H1 (cell line): ENCODE results near the gene NCF4. TPM values are rescaled to one million over a fixed set of nuclear protein-coding genes. Genes with fewer than 3 reads are reported as not detected.

Experiments used
- CTCF ChIA-PET: fragments of 300-600 bp; sonication (Branson Sonifier 250); formaldehyde crosslinking; loops from one replicate; lab custom pipeline; 2021; ENCODE audit not compliant: partially characterized antibody; lab: Charles Lee
- POLR2A ChIA-PET: fragments of 300-600 bp; sonication (Branson Sonifier 250); formaldehyde crosslinking; loops from one replicate; lab custom pipeline; 2021; ENCODE audit warnings: inconsistent platforms; ENCODE audit not compliant: partially characterized antibody; lab: Charles Lee
- DNase-seq, 2 experiments: peaks; one replicate each; pipeline versions ENCODE4 v3.0.0 to v3.0.0-alpha.2; 2010 to 2022; ENCODE audit warnings: low spot score in 2 of 2, low read depth in 1 of 2, mixed read lengths in 1 of 2
- FAIRE-seq: peaks from 2 replicates; lab custom pipeline; 2011; peaks lifted over from hg19 to GRCh38; lab: Jason Lieb, UNC
- H2AFZ ChIP-seq: 2 replicates; pipeline ENCODE4 v1.8.1; 2012; ENCODE audit warnings: low read length, inconsistent platforms
- H2AK5ac ChIP-seq: 2 replicates; pipeline ENCODE4 v1.6.1; 2013; ENCODE audit warnings: low read depth, low read length
- H2BK120ac ChIP-seq: replicated peaks from 2 replicates; pipeline ENCODE3; 2013; ENCODE audit warnings: low read depth, low read length, inconsistent platforms
- H2BK12ac ChIP-seq: 2 replicates; pipeline ENCODE4 v1.6.1; 2013; ENCODE audit warnings: low read depth, low read length
- H2BK15ac ChIP-seq: 2 replicates; pipeline ENCODE4 v1.6.1; 2013; ENCODE audit warnings: low read length
- H2BK20ac ChIP-seq: 2 replicates; pipeline ENCODE4 v1.6.1; 2013; ENCODE audit warnings: low read length
- H2BK5ac ChIP-seq: 2 replicates; pipeline ENCODE4 v1.6.1; 2013; ENCODE audit warnings: low read depth, low read length
- H3K14ac ChIP-seq: 2 replicates; pipeline ENCODE4 v1.6.1; 2013; ENCODE audit warnings: inconsistent platforms; ENCODE audit not compliant: insufficient read length
- H3K18ac ChIP-seq: 2 replicates; pipeline ENCODE4 v1.6.1; 2013; ENCODE audit warnings: low read length; ENCODE audit errors: extremely low read depth
- H3K23ac ChIP-seq: 2 replicates; pipeline ENCODE4 v1.6.1; 2013; ENCODE audit warnings: inconsistent platforms; ENCODE audit not compliant: insufficient read length
- H3K23me2 ChIP-seq: 2 replicates; pipeline ENCODE4 v1.6.1; 2013; ENCODE audit warnings: low read depth, low read length
- H3K27ac ChIP-seq: 2 replicates; pipeline ENCODE4 v1.6.1; 2011; ENCODE audit warnings: low read depth, low read length, inconsistent platforms
- H3K27me3 ChIP-seq, 4 experiments: replicated peaks in 1 of 4; 1 replicate in 1 of 4; 2 replicates in 3 of 4; pipeline versions ENCODE4 v1.6.1 to v1.8.1; 2011 to 2013; ENCODE audit warnings: low read length in 3 of 4, mild to moderate bottlenecking in 3 of 4, inconsistent platforms in 2 of 4, mixed read lengths in 2 of 4, moderate library complexity in 1 of 4; ENCODE audit not compliant: control insufficient read depth in 3 of 4, insufficient read depth in 3 of 4; ENCODE audit errors: extremely low read depth in 1 of 4
- H3K36me3 ChIP-seq, 4 experiments: 2 replicates each; pipeline versions ENCODE4 v1.6.1 to v1.8.1; 2011 to 2013; ENCODE audit warnings: mild to moderate bottlenecking in 4 of 4, low read length in 3 of 4, moderate library complexity in 2 of 4, control low read depth in 1 of 4, inconsistent platforms in 1 of 4; ENCODE audit not compliant: insufficient read depth in 4 of 4, control insufficient read depth in 2 of 4
- H3K4ac ChIP-seq: replicated peaks from 2 replicates; pipeline ENCODE3; 2013; ENCODE audit warnings: low read length, low read depth, mixed read lengths, inconsistent platforms; ENCODE audit not compliant: insufficient read length
- H3K4me1 ChIP-seq, 4 experiments: replicated peaks in 1 of 4; 1 replicate in 1 of 4; 2 replicates in 3 of 4; pipeline versions ENCODE4 v1.6.1 to v1.8.1; 2011 to 2013; ENCODE audit warnings: low read length in 3 of 4, inconsistent platforms in 2 of 4, mixed read lengths in 1 of 4; ENCODE audit not compliant: insufficient read depth in 4 of 4, control insufficient read depth in 3 of 4
- H3K4me2 ChIP-seq, 2 experiments: 2 replicates each; pipeline versions ENCODE4 v1.6.1 to v1.8.1; 2011 to 2013; ENCODE audit warnings: low read depth in 2 of 2, low read length in 2 of 2, control low read depth in 1 of 2, inconsistent platforms in 1 of 2, mild to moderate bottlenecking in 1 of 2; ENCODE audit not compliant: insufficient read depth in 1 of 2
- H3K4me3 ChIP-seq, 4 experiments: fragments of 200-600, 300-600 bp in 1 of 4; sonication (generic), shearing (Covaris generic), sonication (Bioruptor Twin) in 1 of 4; 2 replicates each; pipeline versions ENCODE4 v1.5.1 to v1.8.1; 2011 to 2016; ENCODE audit warnings: low read length in 4 of 4, low read depth in 3 of 4, control low read depth in 2 of 4, inconsistent platforms in 2 of 4, mild to moderate bottlenecking in 2 of 4, mixed read lengths in 1 of 4, moderate library complexity in 1 of 4; ENCODE audit not compliant: insufficient read depth in 2 of 4; ENCODE audit errors: extremely low read depth in 1 of 4
- H3K56ac ChIP-seq: replicated peaks from 2 replicates; pipeline ENCODE3; 2013; ENCODE audit warnings: low read depth, mild to moderate bottlenecking, mixed read lengths, low read length, inconsistent platforms; ENCODE audit not compliant: insufficient read length
- H3K79me1 ChIP-seq: 2 replicates; pipeline ENCODE4 v1.6.1; 2013; ENCODE audit warnings: low read depth, low read length, control low read depth
- H3K79me2 ChIP-seq, 2 experiments: 2 replicates each; pipeline versions ENCODE4 v1.6.1 to v1.8.1; 2012 to 2013; ENCODE audit warnings: low read length in 2 of 2, mild to moderate bottlenecking in 2 of 2, inconsistent platforms in 1 of 2; ENCODE audit not compliant: insufficient read depth in 2 of 2, control insufficient read depth in 1 of 2
- H3K9ac ChIP-seq, 4 experiments: replicated peaks in 1 of 4; 1 replicate in 1 of 4; 2 replicates in 3 of 4; pipeline versions ENCODE4 v1.6.1 to v1.8.1; 2011 to 2013; ENCODE audit warnings: low read depth in 3 of 4, low read length in 3 of 4, control low read depth in 2 of 4, mild to moderate bottlenecking in 2 of 4, moderate library complexity in 2 of 4, inconsistent platforms in 1 of 4; ENCODE audit errors: extremely low read depth in 1 of 4
- H3K9me3 ChIP-seq, 2 experiments: 2 replicates each; pipeline versions ENCODE4 v1.6.1 to v1.8.1; 2012 to 2013; ENCODE audit warnings: mild to moderate bottlenecking in 2 of 2, moderate library complexity in 2 of 2, control low read depth in 1 of 2, inconsistent platforms in 1 of 2, low read depth in 1 of 2, low read length in 1 of 2, mixed read lengths in 1 of 2; ENCODE audit not compliant: insufficient read depth in 2 of 2
- H4K20me1 ChIP-seq, 2 experiments: replicated peaks in 1 of 2; 2 replicates each; pipeline versions ENCODE3 to v1.8.1; 2011 to 2013; ENCODE audit warnings: inconsistent platforms in 2 of 2, low read length in 2 of 2, mild to moderate bottlenecking in 1 of 2; ENCODE audit not compliant: insufficient read depth in 2 of 2, control insufficient read depth in 1 of 2
- H4K5ac ChIP-seq: 2 replicates; pipeline ENCODE4 v1.6.1; 2013; ENCODE audit warnings: low read length, low read depth, mixed read lengths, inconsistent platforms; ENCODE audit not compliant: insufficient read length
- H4K8ac ChIP-seq: 2 replicates; pipeline ENCODE4 v1.8.0; 2013; ENCODE audit warnings: mild to moderate bottlenecking, moderate library complexity, low read length, inconsistent platforms; ENCODE audit not compliant: insufficient read depth; ENCODE audit errors: extremely low read depth
- H4K91ac ChIP-seq: replicated peaks from 2 replicates; pipeline ENCODE3; 2013; ENCODE audit warnings: low read length, mixed read lengths, inconsistent platforms; ENCODE audit not compliant: insufficient read length
- CHD1 ChIP-seq: IDR thresholded peaks from 2 replicates; pipeline ENCODE4 v1.6.1; 2012; ENCODE audit warnings: low read depth, low read length, improper control_type of control experiment
- EP300 ChIP-seq, 2 experiments: IDR thresholded peaks; 1 replicate in 1 of 2; 2 replicates in 1 of 2; pipeline ENCODE4 v1.6.1; 2011 to 2012; ENCODE audit warnings: low read depth in 2 of 2, low read length in 2 of 2, mild to moderate bottlenecking in 2 of 2, borderline replicate concordance in 1 of 2, inconsistent platforms in 1 of 2, moderate library complexity in 1 of 2
- JUN ChIP-seq: IDR thresholded peaks from 2 replicates; pipeline ENCODE4 v1.6.1; 2011; ENCODE audit warnings: low read depth, mild to moderate bottlenecking, improper control_type of control experiment, low read length
- JUND ChIP-seq: IDR thresholded peaks from 2 replicates; pipeline ENCODE4 v1.6.1; 2011; ENCODE audit warnings: mild to moderate bottlenecking, improper control_type of control experiment, low read length
- RNF2 ChIP-seq: fragments of 200-900, 300-1000 bp; sonication (generic); IDR thresholded peaks from 2 replicates; pipeline ENCODE4 v1.7.1; 2016; ENCODE audit warnings: borderline replicate concordance, low read depth, mild to moderate bottlenecking, antibody characterized with exemption, low read length; ENCODE audit not compliant: poor library complexity, severe bottlenecking; ENCODE audit errors: missing control alignments
- WGBS, 2 experiments: shearing (Covaris generic) in 1 of 2; methylation state at CpG; one replicate each; pipeline versions ENCODE4 v1.1.6 to v1.1.7; 2013 to 2015; ENCODE audit warnings: low lambda C conversion rate in 2 of 2, mixed read lengths in 2 of 2, inconsistent platforms in 1 of 2, low coverage in 1 of 2, missing lambda C conversion rate in 1 of 2; ENCODE audit not compliant: insufficient replicate concordance in 2 of 2, insufficient coverage in 1 of 2, insufficient read length in 1 of 2; ENCODE audit errors: extremely low coverage in 1 of 2, missing lambda C conversion rate in 1 of 2; 5-methylcytosine and 5-hydroxymethylcytosine counted together
- polyA plus RNA-seq, 7 experiments: library from polyadenylated mRNA; depleted of rRNA in 3 of 7; stranded (reverse) in 5 of 7; unstranded in 2 of 7; fragments of >200 nt in 5 of 7; fragments of 200-250 nt in 2 of 7; gene quantifications; 1 replicate in 5 of 7; 2 replicates in 1 of 7; 4 replicates in 1 of 7; pipeline versions ENCODE4 v1.2.1 to v1.2.3, GENCODE V29; 2011 to 2013; ENCODE audit warnings: missing spikeins in 2 of 7, mixed read lengths in 2 of 7
- total RNA-seq: library from RNA; stranded (reverse); fragmentation: NEBNext Ultra II Directional; extraction: Animal tissue kit (Norgen Biotek cat#: 25700); gene quantifications from 2 replicates; pipeline ENCODE4 v1.2.1, GENCODE V29; 2021
- TF ChIP-seq, protein P1 (sequence below): IDR thresholded peaks from 2 replicates; pipeline ENCODE4 v1.6.1; 2012; ENCODE audit warnings: inconsistent platforms

The NCF4 gene
- total and polyA plus RNA-seq, 2 of the 8 experiments (the other 6 are each of a cell fraction or from before 2014, with no cell fraction given): 0.20 TPM; not detected in 1

DNA sequence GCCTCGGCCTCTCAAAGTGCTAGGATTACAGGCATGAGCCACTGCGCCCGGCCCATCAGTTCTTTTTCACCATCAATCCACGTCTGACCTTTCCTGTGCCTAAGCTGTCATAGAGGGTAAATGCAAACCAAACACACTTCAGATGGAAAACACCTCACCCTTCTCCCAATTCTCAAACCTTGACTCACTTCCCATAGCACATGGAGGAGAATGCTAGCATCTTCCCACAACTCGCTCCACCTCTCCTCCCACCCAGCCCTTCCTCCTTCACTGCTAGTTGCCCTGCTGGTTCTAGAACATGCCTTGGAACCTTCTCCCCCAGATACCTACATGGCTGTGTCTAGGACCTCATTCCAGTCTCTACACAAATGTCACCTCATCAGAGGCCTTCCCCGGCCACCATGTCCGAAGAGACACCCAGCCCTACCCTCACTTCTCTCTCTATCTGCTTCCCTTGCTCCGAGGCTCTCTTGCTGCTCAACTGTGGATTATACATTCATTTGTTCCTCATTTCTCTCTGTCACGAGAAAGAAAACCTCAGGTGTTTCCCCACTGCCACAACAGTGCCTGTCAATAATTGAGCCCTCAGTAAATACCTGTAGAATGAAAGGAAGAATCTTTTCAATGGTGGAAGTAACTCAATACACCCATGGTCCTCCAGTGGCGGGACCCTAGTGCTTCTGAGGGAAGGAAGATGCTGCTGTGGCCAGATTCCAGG is 21.3 kb upstream of the NCF4 start:
- WGBS, 2 experiments: 89% methylated on average over 10 of the region's 10 CpGs; no CpG with 5 or more reads in 1 of the 2 experiments
- Histone ChIP-seq H3K4me3 (no peak overlapping the region), H2BK120ac (no peak overlapping the region), H3K14ac (no peak overlapping the region), H3K27ac (no peak overlapping the region), H2AK5ac (no peak overlapping the region), H3K27me3 (no peaks in the 10 kb centered on the region), H2BK20ac (no peak overlapping the region), H2BK15ac (no peak overlapping the region), H4K20me1 (no peaks in the 10 kb centered on the region), H3K9ac (no peak overlapping the region), H3K18ac (no peak overlapping the region), H2BK12ac (no peak overlapping the region), H3K79me1 (no peaks in the 10 kb centered on the region), H3K4ac (no peak overlapping the region), H3K23ac (no peak overlapping the region), H3K4me2 (no peak overlapping the region), H2AFZ (no peak overlapping the region), H3K23me2 (peaks cover 3% of the 10 kb centered on the region; the same call in 1 of the 2 replicates), H4K5ac (no peak overlapping the region), H3K9me3 (peaks cover 3 to 9% of the 10 kb centered on the region in 2 experiments; a peak in 2 of 4 replicates), H4K91ac (no peak overlapping the region), H4K8ac (no peak overlapping the region), H3K79me2 (no peaks in the 10 kb centered on the region), H3K4me1 (no peaks in the 10 kb centered on the region), H2BK5ac (no peak overlapping the region), H3K56ac (no peak overlapping the region), H3K36me3 (no peaks in the 10 kb centered on the region)
- POLR2A ChIA-PET: no interaction called here
- DNase-seq (no peak), FAIRE-seq (no peak)
- CTCF ChIA-PET: interaction anchor here (1.7 to 2.0 kb wide), 2 partner anchors 11 to 13 kb away, joined by 6 to 8 read pairs; no protein-coding TSS in a partner anchor
- TF ChIP-seq RNF2: no peak
- TF ChIP-seq JUND: no peak
- no peak for TF ChIP-seq CHD1
- no peak for TF ChIP-seq EP300 (IDR thresholded peaks at IDR 0.05; ENCODE audit: borderline replicate concordance in 1 of 2, low read depth in 2 of 2, low read length in 2 of 2)
- no peak for TF ChIP-seq JUN
- TF ChIP-seq, protein P1, sequence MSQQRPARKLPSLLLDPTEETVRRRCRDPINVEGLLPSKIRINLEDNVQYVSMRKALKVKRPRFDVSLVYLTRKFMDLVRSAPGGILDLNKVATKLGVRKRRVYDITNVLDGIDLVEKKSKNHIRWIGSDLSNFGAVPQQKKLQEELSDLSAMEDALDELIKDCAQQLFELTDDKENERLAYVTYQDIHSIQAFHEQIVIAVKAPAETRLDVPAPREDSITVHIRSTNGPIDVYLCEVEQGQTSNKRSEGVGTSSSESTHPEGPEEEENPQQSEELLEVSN: no peak
